OCI-LY7 (cell line): ENCODE measurements around the gene SPP2.

Source experiments
- CTCF ChIP-seq: fragments of 200-600 bp; sonication (generic); conservative IDR thresholded peaks from 2 replicates; pipeline ENCODE4 v1.5.1; 2014; ENCODE audit warnings: mild to moderate bottlenecking, antibody characterized with exemption, low read length, moderate library complexity, mixed read lengths
- EZH2phosphoT487 ChIP-seq: fragments of 200-600 bp; sonication (generic); IDR thresholded peaks from 2 replicates; pipeline ENCODE4 v1.6.1; 2018; ENCODE audit warnings: low read depth, borderline replicate concordance, mild to moderate bottlenecking, mixed run types, antibody characterized with exemption, low read length, moderate library complexity, mixed read lengths

- no peak for TF ChIP-seq CTCF
- TF ChIP-seq EZH2phosphoT487: no peak
These were observed 25.9 kb downstream of the SPP2 start for GRCh38 chr2:234076451-234076850.
